K562 (cell line): Measurements from ENCODE around the gene TRMT1. TPM values are rescaled to one million over a fixed set of nuclear protein-coding genes. Genes with fewer than 3 reads are reported as not detected.
A peak's percentile ranks its signal among the peaks of the same experiment; 100 is the strongest.

Experiments
- CTBP1 ChIP-seq: fragments of 450-650 bp; IDR thresholded peaks from 2 replicates; pipeline ENCODE4 v1.6.1; 2016; ENCODE audit warnings: borderline replicate concordance
- ERF ChIP-seq: fragments of 450-650 bp; formaldehyde crosslinking; IDR thresholded peaks from 2 replicates; pipeline ENCODE4 v1.4.0; 2020; ENCODE audit warnings: mild to moderate bottlenecking, mixed read lengths
- HNRNPK ChIP-seq: fragments of 200-400 bp; formaldehyde crosslinking; IDR thresholded peaks from one replicate; pipeline ENCODE4 v1.6.1; 2018; ENCODE audit warnings: mild to moderate bottlenecking, low read depth, low read length; ENCODE audit not compliant: poor library complexity, severe bottlenecking
- MECOM ChIP-seq: fragments of 250-450 bp; sonication (Bioruptor Pico); IDR thresholded peaks from 2 replicates; pipeline ENCODE4 v1.8.0; 2022; ENCODE audit warnings: inconsistent platforms
- PCBP2 ChIP-seq: fragments of 200-400 bp; formaldehyde crosslinking; IDR thresholded peaks from 2 replicates; pipeline ENCODE4 v1.6.1; 2018; ENCODE audit warnings: low read length, low read depth, mild to moderate bottlenecking, moderate library complexity; ENCODE audit not compliant: poor library complexity, severe bottlenecking
- SRF ChIP-seq, 2 experiments: fragments of 250-450, 450-650 bp in 1 of 2; sonication (Bioruptor Pico) in 1 of 2; sonication (generic) in 1 of 2; formaldehyde crosslinking; IDR thresholded peaks; 2 replicates each; pipeline versions ENCODE4 v1.5.0 to v1.5.1; 2020 to 2022; ENCODE audit warnings: mild to moderate bottlenecking in 1 of 2, missing genetic modification reagents in 1 of 2
- YY1 ChIP-seq, 3 experiments: IDR thresholded peaks; 2 replicates each; pipeline ENCODE4 v1.6.1; 2011; ENCODE audit warnings: low read length in 2 of 3, mild to moderate bottlenecking in 2 of 3, moderate library complexity in 2 of 3, borderline replicate concordance in 1 of 3, control low read depth in 1 of 3, low read depth in 1 of 3; ENCODE audit not compliant: insufficient read depth in 3 of 3, insufficient replicate concordance in 2 of 3, control insufficient read depth in 1 of 3, insufficient read length in 1 of 3; ENCODE audit errors: extremely low read depth in 1 of 3
- ZNF253 ChIP-seq: fragments of 250-450 bp; sonication (Bioruptor Pico); conservative IDR thresholded peaks from 2 replicates; pipeline ENCODE4 v1.6.1; 2021; ENCODE audit warnings: mild to moderate bottlenecking
- ZNF586 ChIP-seq: fragments of 450-650 bp; formaldehyde crosslinking; conservative IDR thresholded peaks from 2 replicates; pipeline ENCODE4 v1.4.0; 2020; ENCODE audit warnings: mild to moderate bottlenecking, moderate library complexity
- ZNF589 ChIP-seq: fragments of 200-800 bp; sonication (Bioruptor generic); IDR thresholded peaks from 2 replicates; pipeline ENCODE4 v1.6.1; 2016; ENCODE audit warnings: low read depth, missing genetic modification characterization, missing compliant biosample characterization
- polyA plus RNA-seq, 8 experiments: library from polyadenylated mRNA; depleted of rRNA in 4 of 8; stranded (reverse) in 5 of 8; unstranded in 3 of 8; fragments of >200 nt; fragmentation: Nextera tagmentation in 2 of 8; fragmentation: Illumina TruSeq in 1 of 8; extraction: Ambion mirVana in 2 of 8; extraction: Trizol in 1 of 8; gene quantifications; 2 replicates each; pipeline versions ENCODE4 v1.2.1 to v1.2.3, GENCODE V29; 2011 to 2014; ENCODE audit warnings: inconsistent platforms in 1 of 8, missing spikeins in 1 of 8
- total RNA-seq, 7 experiments: library from RNA; depleted of rRNA in 6 of 7; stranded (reverse); fragments of >200 nt in 6 of 7; fragmentation: Illumina TruSeq in 2 of 7; extraction: Trizol in 2 of 7; gene quantifications; 2 replicates each; pipeline versions ENCODE4 v1.2.1 to v1.2.3, GENCODE V29; 2011 to 2021; ENCODE audit warnings: low replicate concordance in 1 of 7
- TF ChIP-seq, protein P1 (sequence below): sonication (generic); formaldehyde crosslinking; IDR thresholded peaks from 2 replicates; pipeline ENCODE4 v1.9.0; 2022; ENCODE audit warnings: mild to moderate bottlenecking, missing genetic modification reagents
- TF ChIP-seq, protein P2 (sequence below): fragments of 250-450 bp; sonication (Bioruptor Pico); IDR thresholded peaks from 2 replicates; pipeline ENCODE4 v1.5.0; 2021; ENCODE audit warnings: mild to moderate bottlenecking, borderline replicate concordance
- TF ChIP-seq, protein P3 (sequence below): fragments of 450-650 bp; IDR thresholded peaks from 2 replicates; pipeline ENCODE4 v1.6.1; 2016; ENCODE audit warnings: antibody characterized with exemption
- TF ChIP-seq, protein P4 (sequence below): fragments of 250-450 bp; sonication (Bioruptor Pico); IDR thresholded peaks from 2 replicates; pipeline ENCODE4 v1.4.0; 2020

Gene TRMT1
- total and polyA plus RNA-seq, 9 of the 15 experiments (the other 6 are each of a cell fraction or from before 2014, with no cell fraction given) = 5.8 to 158 (median 54.3) TPM

DNA sequence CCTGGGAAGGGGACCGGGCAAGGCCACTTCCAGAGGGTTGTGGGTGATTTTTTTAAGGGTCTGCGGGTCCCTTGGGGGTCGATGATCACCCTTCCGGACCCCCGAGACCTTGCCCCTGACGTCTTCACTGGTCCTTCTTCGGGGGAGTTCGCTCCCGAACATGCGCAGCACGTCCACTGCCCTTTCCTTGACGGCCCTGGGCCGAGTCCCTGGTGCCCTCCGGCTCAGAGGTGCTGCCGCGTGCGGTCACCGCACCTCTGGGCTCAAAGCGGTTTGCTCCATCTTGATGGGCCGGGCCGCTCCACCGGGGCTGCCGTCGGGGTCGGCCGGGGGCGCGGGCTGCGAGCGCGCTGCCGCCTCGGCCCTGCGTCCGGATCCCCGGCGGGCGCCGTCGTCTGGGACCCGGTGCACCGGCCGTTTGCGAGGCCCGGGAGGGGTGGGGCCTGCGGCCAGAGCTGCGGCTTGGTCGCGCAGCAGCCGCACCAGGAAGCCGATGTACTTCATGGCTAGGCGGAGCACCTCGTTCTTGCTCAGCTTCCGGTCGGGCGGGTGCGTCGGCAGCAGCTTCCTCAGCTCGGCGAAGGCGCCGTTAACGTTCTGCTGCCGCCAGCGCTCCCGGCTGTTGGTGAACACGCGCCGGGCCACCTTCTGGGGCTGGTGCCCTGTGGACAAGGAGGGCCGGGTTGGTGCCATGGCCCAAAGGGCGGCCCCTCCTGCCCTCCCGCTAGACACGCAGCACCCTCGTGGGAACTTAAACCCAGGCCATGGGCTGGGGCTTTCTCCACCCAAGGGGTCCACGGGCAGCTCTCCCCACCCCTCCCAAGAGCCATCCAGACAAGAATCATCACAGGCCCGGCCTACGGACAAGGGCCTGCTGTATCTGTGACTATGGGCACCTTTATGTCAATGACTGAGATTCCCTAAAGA, 17.2 kb downstream of the TRMT1 start (continued):
- peak in 1 of 3 experiments; percentile 45 for TF ChIP-seq YY1 (IDR thresholded peaks at IDR 0.05; ENCODE audit: borderline replicate concordance in 1 of 3, control insufficient read depth in 1 of 3, extremely low read depth in 1 of 3, insufficient read depth in 3 of 3, insufficient read length in 1 of 3, insufficient replicate concordance in 2 of 3, low read depth in 1 of 3, low read length in 2 of 3)
- TF ChIP-seq ZNF589 (CRISPR knock-in tag) = peak; percentile 70
- peak; percentile 56; the same call in 1 of the 2 replicates for TF ChIP-seq MECOM (CRISPR knock-in tag)
- no peak; the same call in 1 of the 2 replicates for TF ChIP-seq ZNF586 (CRISPR knock-in tag)
- TF ChIP-seq, protein P1, sequence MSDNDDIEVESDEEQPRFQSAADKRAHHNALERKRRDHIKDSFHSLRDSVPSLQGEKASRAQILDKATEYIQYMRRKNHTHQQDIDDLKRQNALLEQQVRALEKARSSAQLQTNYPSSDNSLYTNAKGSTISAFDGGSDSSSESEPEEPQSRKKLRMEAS = peak; percentile 74
- TF ChIP-seq ERF (CRISPR knock-in tag) = peak; percentile 84
- TF ChIP-seq, protein P2, sequence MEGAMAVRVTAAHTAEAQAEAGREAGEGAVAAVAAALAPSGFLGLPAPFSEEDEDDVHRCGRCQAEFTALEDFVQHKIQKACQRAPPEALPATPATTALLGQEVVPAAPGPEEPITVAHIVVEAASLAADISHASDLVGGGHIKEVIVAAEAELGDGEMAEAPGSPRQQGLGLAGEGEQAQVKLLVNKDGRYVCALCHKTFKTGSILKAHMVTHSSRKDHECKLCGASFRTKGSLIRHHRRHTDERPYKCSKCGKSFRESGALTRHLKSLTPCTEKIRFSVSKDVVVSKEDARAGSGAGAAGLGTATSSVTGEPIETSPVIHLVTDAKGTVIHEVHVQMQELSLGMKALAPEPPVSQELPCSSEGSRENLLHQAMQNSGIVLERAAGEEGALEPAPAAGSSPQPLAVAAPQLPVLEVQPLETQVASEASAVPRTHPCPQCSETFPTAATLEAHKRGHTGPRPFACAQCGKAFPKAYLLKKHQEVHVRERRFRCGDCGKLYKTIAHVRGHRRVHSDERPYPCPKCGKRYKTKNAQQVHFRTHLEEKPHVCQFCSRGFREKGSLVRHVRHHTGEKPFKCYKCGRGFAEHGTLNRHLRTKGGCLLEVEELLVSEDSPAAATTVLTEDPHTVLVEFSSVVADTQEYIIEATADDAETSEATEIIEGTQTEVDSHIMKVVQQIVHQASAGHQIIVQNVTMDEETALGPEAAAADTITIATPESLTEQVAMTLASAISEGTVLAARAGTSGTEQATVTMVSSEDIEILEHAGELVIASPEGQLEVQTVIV = peak; percentile 82
- peak; percentile 77 for TF ChIP-seq CTBP1
- TF ChIP-seq, protein P3, sequence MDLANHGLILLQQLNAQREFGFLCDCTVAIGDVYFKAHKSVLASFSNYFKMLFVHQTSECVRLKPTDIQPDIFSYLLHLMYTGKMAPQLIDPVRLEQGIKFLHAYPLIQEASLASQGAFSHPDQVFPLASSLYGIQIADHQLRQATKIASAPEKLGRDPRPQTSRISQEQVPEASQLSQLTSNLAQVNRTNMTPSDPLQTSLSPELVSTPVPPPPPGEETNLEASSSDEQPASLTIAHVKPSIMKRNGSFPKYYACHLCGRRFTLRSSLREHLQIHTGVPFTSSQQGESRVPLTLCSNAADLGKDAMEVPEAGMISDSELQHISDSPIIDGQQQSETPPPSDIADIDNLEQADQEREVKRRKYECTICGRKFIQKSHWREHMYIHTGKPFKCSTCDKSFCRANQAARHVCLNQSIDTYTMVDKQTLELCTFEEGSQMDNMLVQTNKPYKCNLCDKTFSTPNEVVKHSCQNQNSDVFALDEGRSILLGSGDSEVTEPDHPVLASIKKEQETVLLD = no peak
- TF ChIP-seq ZNF253 (CRISPR knock-in tag) = no peak
- TF ChIP-seq, protein P4, sequence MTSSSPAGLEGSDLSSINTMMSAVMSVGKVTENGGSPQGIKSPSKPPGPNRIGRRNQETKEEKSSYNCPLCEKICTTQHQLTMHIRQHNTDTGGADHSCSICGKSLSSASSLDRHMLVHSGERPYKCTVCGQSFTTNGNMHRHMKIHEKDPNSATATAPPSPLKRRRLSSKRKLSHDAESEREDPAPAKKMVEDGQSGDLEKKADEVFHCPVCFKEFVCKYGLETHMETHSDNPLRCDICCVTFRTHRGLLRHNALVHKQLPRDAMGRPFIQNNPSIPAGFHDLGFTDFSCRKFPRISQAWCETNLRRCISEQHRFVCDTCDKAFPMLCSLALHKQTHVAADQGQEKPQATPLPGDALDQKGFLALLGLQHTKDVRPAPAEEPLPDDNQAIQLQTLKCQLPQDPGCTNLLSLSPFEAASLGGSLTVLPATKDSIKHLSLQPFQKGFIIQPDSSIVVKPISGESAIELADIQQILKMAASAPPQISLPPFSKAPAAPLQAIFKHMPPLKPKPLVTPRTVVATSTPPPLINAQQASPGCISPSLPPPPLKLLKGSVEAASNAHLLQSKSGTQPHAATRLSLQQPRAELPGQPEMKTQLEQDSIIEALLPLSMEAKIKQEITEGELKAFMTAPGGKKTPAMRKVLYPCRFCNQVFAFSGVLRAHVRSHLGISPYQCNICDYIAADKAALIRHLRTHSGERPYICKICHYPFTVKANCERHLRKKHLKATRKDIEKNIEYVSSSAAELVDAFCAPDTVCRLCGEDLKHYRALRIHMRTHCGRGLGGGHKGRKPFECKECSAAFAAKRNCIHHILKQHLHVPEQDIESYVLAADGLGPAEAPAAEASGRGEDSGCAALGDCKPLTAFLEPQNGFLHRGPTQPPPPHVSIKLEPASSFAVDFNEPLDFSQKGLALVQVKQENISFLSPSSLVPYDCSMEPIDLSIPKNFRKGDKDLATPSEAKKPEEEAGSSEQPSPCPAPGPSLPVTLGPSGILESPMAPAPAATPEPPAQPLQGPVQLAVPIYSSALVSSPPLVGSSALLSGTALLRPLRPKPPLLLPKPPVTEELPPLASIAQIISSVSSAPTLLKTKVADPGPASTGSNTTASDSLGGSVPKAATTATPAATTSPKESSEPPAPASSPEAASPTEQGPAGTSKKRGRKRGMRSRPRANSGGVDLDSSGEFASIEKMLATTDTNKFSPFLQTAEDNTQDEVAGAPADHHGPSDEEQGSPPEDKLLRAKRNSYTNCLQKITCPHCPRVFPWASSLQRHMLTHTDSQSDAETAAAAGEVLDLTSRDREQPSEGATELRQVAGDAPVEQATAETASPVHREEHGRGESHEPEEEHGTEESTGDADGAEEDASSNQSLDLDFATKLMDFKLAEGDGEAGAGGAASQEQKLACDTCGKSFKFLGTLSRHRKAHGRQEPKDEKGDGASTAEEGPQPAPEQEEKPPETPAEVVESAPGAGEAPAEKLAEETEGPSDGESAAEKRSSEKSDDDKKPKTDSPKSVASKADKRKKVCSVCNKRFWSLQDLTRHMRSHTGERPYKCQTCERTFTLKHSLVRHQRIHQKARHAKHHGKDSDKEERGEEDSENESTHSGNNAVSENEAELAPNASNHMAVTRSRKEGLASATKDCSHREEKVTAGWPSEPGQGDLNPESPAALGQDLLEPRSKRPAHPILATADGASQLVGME = peak; percentile 51; the same call in 1 of the 2 replicates
- no peak for TF ChIP-seq HNRNPK
- TF ChIP-seq SRF (CRISPR knock-in tag; IDR thresholded peaks at IDR 0.05) = peak in 1 of 2 experiments; percentile 27; a peak in 1 of 4 replicates
- no peak for TF ChIP-seq PCBP2
